ENCODE measurements around the gene TMEM88.

DNA sequence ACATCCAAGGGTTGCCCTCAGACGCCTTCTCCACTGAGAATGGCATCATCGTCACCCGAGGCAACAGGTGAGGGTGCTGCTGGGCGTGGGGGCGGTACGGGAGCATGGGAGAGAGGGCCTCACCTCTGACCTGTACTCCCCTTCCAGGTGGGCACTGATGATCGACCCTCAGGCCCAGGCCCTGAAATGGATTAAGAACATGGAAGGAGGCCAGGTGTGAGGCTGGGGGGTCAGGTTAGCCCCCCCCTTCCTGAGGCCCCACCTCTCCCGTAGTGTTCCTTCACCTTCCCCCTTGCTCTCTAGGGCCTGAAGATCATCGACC, 37.3 kb upstream of the TMEM88 start:
- TF ChIP-seq, protein P1, sequence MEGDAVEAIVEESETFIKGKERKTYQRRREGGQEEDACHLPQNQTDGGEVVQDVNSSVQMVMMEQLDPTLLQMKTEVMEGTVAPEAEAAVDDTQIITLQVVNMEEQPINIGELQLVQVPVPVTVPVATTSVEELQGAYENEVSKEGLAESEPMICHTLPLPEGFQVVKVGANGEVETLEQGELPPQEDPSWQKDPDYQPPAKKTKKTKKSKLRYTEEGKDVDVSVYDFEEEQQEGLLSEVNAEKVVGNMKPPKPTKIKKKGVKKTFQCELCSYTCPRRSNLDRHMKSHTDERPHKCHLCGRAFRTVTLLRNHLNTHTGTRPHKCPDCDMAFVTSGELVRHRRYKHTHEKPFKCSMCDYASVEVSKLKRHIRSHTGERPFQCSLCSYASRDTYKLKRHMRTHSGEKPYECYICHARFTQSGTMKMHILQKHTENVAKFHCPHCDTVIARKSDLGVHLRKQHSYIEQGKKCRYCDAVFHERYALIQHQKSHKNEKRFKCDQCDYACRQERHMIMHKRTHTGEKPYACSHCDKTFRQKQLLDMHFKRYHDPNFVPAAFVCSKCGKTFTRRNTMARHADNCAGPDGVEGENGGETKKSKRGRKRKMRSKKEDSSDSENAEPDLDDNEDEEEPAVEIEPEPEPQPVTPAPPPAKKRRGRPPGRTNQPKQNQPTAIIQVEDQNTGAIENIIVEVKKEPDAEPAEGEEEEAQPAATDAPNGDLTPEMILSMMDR (IDR thresholded peaks at IDR 0.05) = no peak
- no peak for TF ChIP-seq POLR2A (IDR thresholded peaks at IDR 0.05)

Data from heart left ventricle (tissue), 13 donors.